ENCODE measurements around the gene JAK1.

DNA sequence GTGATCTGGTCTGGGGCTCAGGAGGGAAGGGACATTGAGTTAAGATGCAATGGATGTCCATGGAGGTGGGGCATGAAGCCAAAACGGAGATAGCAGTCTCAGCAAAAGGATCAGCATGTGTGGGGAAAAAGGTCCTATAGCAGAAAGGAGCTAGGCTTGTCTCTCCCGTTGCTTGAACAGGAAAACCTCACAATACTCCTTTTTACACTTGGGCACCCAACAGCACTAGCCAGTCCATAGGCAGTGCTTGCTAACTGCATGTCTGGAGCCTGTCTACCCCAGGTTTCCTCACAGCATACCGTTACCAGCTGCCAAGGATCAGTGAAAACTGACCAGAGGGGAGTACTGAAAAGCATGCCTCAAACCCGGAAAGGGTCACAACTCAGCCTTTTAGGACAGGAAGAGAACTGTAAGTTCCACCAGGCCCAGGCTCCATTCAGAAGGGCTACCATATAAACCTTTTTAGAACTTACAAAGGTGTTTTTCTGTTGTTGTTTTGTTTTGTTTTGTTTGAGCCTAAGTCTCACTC lies 78.6 kb downstream of the JAK1 start:
- TF ChIP-seq, protein P1, sequence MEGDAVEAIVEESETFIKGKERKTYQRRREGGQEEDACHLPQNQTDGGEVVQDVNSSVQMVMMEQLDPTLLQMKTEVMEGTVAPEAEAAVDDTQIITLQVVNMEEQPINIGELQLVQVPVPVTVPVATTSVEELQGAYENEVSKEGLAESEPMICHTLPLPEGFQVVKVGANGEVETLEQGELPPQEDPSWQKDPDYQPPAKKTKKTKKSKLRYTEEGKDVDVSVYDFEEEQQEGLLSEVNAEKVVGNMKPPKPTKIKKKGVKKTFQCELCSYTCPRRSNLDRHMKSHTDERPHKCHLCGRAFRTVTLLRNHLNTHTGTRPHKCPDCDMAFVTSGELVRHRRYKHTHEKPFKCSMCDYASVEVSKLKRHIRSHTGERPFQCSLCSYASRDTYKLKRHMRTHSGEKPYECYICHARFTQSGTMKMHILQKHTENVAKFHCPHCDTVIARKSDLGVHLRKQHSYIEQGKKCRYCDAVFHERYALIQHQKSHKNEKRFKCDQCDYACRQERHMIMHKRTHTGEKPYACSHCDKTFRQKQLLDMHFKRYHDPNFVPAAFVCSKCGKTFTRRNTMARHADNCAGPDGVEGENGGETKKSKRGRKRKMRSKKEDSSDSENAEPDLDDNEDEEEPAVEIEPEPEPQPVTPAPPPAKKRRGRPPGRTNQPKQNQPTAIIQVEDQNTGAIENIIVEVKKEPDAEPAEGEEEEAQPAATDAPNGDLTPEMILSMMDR (IDR thresholded peaks at IDR 0.05), result no peak
- TF ChIP-seq POLR2A (IDR thresholded peaks at IDR 0.05), result no peak
